CD8-positive, alpha-beta memory T cell (primary cell): ENCODE results near the gene MOCS3. TPM values are rescaled to one million over a fixed set of nuclear protein-coding genes. Genes with fewer than 3 reads are reported as not detected.
"Not testable (repeated sequence)": the region's sequence is repeated elsewhere in the genome, so short reads cannot be mapped to it uniquely, and the experiment has no call there.

Source experiments
- CTCF ChIA-PET: fragments of 350-600 bp; sonication (Branson Sonifier 250); formaldehyde crosslinking; loops from one replicate; lab custom pipeline; 2021; ENCODE audit warnings: antibody characterized with exemption; lab: Charles Lee
- POLR2A ChIA-PET: fragments of 350-600 bp; sonication (Branson Sonifier 250); formaldehyde crosslinking; loops from one replicate; lab custom pipeline; 2021; ENCODE audit warnings: antibody characterized with exemption; lab: Charles Lee
- DNase-seq, 5 donors: peaks; one replicate each; pipeline versions ENCODE4 v3.0.0 to v3.0.0-alpha.2; 2020 to 2022; ENCODE audit warnings: mixed read lengths in 1 of 5
- H3K27ac ChIP-seq: one replicate; pipeline ENCODE4 v1.7.0; 2013; ENCODE audit warnings: low read depth, mild to moderate bottlenecking, low read length, moderate library complexity
- H3K27me3 ChIP-seq: 2 replicates; pipeline ENCODE4 v1.7.0; 2013; ENCODE audit warnings: low read length, mild to moderate bottlenecking; ENCODE audit not compliant: insufficient read depth, poor library complexity, severe bottlenecking
- H3K36me3 ChIP-seq: 2 replicates; pipeline ENCODE4 v1.7.0; 2013; ENCODE audit warnings: mild to moderate bottlenecking, low read length, moderate library complexity; ENCODE audit not compliant: insufficient read depth
- H3K4me1 ChIP-seq: 2 replicates; pipeline ENCODE4 v1.7.0; 2013; ENCODE audit warnings: mild to moderate bottlenecking, low read length, moderate library complexity; ENCODE audit not compliant: insufficient read depth
- H3K4me3 ChIP-seq: 2 replicates; pipeline ENCODE4 v1.7.0; 2013; ENCODE audit warnings: mild to moderate bottlenecking, low read length
- H3K9me3 ChIP-seq: 2 replicates; pipeline ENCODE4 v1.7.0; 2013; ENCODE audit warnings: mild to moderate bottlenecking, low read length
- H3K27ac Mint-ChIP-seq, 8 donors: one replicate each; pipeline ENCODE4 v1.8.0; 2020 to 2021; ENCODE audit warnings: mixed read lengths in 8 of 8, mild to moderate bottlenecking in 6 of 8, inconsistent platforms in 3 of 8, moderate library complexity in 3 of 8
- H3K27me3 Mint-ChIP-seq, 2 donors: one replicate each; pipeline ENCODE4 v1.8.0; 2020 to 2021; ENCODE audit warnings: mixed read lengths in 2 of 2, mild to moderate bottlenecking in 1 of 2, moderate library complexity in 1 of 2
- H3K36me3 Mint-ChIP-seq, 3 donors: one replicate each; pipeline ENCODE4 v1.8.0; 2020 to 2021; ENCODE audit warnings: mixed read lengths in 3 of 3, inconsistent platforms in 1 of 3, mild to moderate bottlenecking in 1 of 3
- H3K4me1 Mint-ChIP-seq, 3 donors: one replicate each; pipeline ENCODE4 v1.8.0; 2020 to 2021; ENCODE audit warnings: mixed read lengths in 3 of 3, inconsistent platforms in 1 of 3, mild to moderate bottlenecking in 1 of 3
- H3K4me3 Mint-ChIP-seq, 7 donors: one replicate each; pipeline ENCODE4 v1.8.0; 2020 to 2021; ENCODE audit warnings: mixed read lengths in 7 of 7, mild to moderate bottlenecking in 6 of 7, moderate library complexity in 4 of 7, inconsistent platforms in 2 of 7
- H3K9me3 Mint-ChIP-seq, 5 donors: one replicate each; pipeline ENCODE4 v1.8.0; 2020 to 2022; ENCODE audit warnings: mixed read lengths in 5 of 5, mild to moderate bottlenecking in 3 of 5, moderate library complexity in 2 of 5, inconsistent platforms in 1 of 5
- polyA plus RNA-seq: library from polyadenylated mRNA; unstranded; fragments of 300-500 nt; fragmentation: Illumina TruSeq; gene quantifications from one replicate; pipeline ENCODE4 v1.2.3, GENCODE V29; 2021
- total RNA-seq, 2 experiments: library from RNA; stranded (reverse); gene quantifications; one replicate each; pipeline ENCODE4 v1.2.3, GENCODE V29; 2021

MOCS3 gene
- total and polyA plus RNA-seq, 3 experiments from 2014 or later: 3.4 to 8.1 (median 7.9) TPM

DNA sequence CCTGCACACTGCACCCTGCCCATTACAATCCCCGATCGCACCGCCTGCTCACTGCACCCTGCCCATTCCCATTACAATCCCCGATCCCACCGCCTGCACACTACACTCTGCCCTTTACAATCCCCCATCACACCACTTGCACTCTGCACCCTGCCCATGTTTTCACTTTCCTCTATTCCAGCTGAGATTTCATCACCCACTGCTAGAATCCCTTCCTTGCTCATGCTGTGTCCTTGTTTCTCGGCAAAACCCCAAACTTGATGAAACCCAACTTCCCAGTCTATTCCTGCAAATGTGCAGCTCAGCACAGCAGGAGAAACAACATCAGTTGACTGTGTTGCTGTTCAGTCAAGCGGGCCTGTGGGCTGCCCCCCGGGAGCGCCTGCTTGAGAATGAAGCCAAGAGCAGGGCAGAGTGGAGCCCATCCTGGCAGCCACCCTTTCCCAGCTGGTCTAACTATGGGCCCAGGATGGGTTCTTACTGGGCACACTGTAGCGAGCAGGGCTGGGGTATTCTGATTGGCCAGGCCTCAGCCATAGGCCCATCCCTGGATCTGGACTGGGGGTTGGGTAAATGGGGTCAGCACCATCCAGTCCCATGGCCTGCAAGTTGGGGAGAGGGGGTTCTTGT lies 17.2 kb downstream of the MOCS3 start:
- Mint-ChIP-seq H3K4me3 (no peak overlapping the region), H3K36me3 (no peaks in the 10 kb centered on the region), H3K9me3 (peaks cover 0 to 2% (median 0%) of the 10 kb centered on the region in 5 donors), H3K4me1 (peaks cover 0 to 2% (median 0%) of the 10 kb centered on the region in 3 donors), H3K27me3 (peaks cover 18 to 48% of the 10 kb centered on the region in 2 donors), H3K27ac (no peak overlapping the region)
- Histone ChIP-seq H3K36me3 (no peaks in the 10 kb centered on the region), H3K27ac (no peak overlapping the region), H3K4me1 (no peaks in the 10 kb centered on the region), H3K4me3 (no peak overlapping the region), H3K27me3 (peaks cover 3% of the 10 kb centered on the region), H3K9me3 (no peaks in the 10 kb centered on the region)
- CTCF ChIA-PET: interaction anchor here (0.9 to 1.0 kb wide), 2 partner anchors 12 to 13 kb away, joined by 3 to 4 read pairs; no protein-coding TSS in a partner anchor
- POLR2A ChIA-PET: no interaction called here
- DNase-seq: no peak

DNA sequence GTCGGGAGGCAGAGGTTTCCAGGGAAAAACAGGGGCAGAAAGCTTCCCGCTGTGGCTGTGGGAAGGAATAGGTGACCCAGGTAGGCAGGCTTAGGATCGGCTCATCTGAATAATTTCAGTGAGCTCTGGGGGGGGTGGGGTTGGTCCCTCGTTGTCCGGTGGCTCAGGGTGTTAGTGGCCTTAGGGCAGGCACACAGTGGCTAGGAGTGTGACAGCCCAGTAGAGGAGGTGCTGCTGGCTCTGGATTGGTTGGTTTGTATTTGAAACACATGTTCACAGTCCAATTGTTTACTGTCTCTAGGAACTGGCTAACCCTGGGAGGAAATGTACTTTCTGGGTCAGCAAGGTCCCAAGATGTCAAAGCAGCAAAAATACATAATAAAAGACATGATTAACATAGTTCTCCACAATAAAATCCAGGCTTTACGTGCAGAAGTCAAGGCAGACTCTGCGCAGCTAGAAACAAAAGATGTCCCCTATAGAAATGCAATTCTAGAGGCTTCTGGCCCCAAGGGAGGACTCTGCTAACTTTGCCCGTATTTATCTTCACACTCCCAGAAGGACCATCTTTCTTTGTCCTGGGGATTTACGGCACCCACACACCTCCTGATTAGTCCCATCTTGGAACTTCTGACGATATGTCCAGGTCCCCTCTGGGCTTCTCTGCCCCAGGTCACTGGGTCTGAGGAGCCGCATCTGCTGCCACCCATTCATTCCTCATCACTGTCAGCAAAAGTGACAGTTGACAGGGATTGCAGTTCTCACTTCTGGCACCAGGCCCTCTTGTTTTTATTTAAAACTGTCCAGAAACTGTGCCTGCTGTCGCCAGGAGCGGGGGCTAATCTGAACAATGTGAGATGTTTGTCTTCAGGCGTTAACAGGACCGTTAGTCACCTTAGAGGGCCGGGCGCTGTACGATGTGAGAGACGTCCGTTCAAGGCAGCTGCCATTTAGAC lies 18.7 kb downstream of the MOCS3 start:
- Histone ChIP-seq H3K4me1 (peaks cover 4% of the 10 kb centered on the region), H3K4me3 (no peak overlapping the region), H3K9me3 (no peaks in the 10 kb centered on the region), H3K27ac (no peak overlapping the region), H3K36me3 (no peaks in the 10 kb centered on the region), H3K27me3 (peaks cover 3% of the 10 kb centered on the region)
- H3K27me3 Mint-ChIP-seq: peaks cover 23 to 49% of the 10 kb centered on the region in 2 donors
- peaks cover 0 to 2% (median 0%) of the 10 kb centered on the region in 5 donors for H3K9me3 Mint-ChIP-seq
- H3K36me3 Mint-ChIP-seq: no peaks in the 10 kb centered on the region
- DNase-seq: no peak
- CTCF ChIA-PET: interaction anchor here (1.0 kb wide), 1 partner anchor 10 kb away, joined by 3 read pairs; no protein-coding TSS in a partner anchor
- H3K27ac Mint-ChIP-seq: peak overlapping the region in 1 of 8 donors; percentile 39
- POLR2A ChIA-PET: no interaction called here
- no peak overlapping the region for H3K4me3 Mint-ChIP-seq
- H3K4me1 Mint-ChIP-seq: peaks cover 3 to 6% (median 4%) of the 10 kb centered on the region in 3 donors

DNA sequence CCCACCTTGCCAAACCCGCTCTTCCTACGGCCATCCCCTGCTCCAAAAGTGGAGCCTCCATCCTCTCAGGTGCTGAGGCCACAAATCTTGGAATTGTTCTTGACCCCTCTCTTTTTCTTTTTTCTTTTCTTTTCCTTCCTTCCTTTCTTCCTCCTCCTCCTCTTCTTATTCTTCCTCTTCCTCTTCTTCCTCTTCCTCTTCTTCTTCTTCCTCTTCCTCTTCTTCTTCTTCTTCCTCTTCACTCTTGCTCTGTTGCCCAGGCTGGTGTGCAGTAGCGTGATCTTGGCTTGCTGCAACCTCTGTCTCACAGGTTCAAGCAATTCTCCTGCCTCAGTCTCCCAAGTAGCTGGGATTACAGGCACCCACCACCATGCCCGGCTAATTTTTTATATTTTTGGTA lies 19.9 kb downstream of the MOCS3 start:
- H3K36me3 ChIP-seq, H3K4me1 Mint-ChIP-seq, H3K4me1 ChIP-seq, H3K4me3 Mint-ChIP-seq, H3K27ac ChIP-seq, H3K9me3 Mint-ChIP-seq, DNase-seq, H3K4me3 ChIP-seq, H3K9me3 ChIP-seq, POLR2A ChIA-PET, H3K27me3 ChIP-seq, H3K36me3 Mint-ChIP-seq: not testable (repeated sequence)
- peaks cover 26 to 55% of the 10 kb centered on the region in 2 donors for H3K27me3 Mint-ChIP-seq
- CTCF ChIA-PET: interaction anchor here (0.9 kb wide), 1 partner anchor 324 kb away, joined by 3 read pairs; no protein-coding TSS in a partner anchor
- H3K27ac Mint-ChIP-seq: peak overlapping the region in 1 of 8 donors; percentile 9

DNA sequence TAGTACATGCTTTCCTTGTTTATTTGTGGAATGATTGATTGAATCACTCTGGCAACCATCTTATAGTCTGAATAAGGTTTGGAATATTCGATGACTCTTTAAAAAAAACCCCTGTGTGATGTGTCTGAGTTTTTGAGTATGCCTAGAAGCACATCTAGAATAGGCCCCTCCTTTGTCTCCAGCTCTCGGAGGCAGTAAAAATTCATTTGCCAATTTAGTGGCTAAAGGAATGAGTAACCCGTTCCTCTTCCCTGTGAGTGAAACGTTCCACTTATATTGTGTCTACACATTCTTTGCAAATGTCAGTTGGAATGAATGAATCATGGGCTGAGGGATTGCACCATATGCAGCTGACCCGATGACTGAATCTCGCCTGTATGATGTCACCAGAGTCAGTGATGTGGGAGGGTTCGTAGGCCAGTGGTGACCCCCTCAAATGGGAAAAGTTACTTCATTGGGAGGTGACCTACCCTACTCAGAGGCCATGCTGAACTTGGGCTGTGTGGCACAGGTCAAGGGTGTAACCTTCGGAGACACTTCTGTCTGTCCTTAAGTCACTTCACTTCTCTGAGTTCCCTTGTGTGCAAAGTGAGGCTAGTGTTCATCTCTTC lies 21.6 kb downstream of the MOCS3 start:
- Mint-ChIP-seq H3K4me3 (no peak overlapping the region), H3K9me3 (peaks cover 0 to 2% (median 0%) of the 10 kb centered on the region in 5 donors), H3K27me3 (peaks cover 36 to 62% of the 10 kb centered on the region in 2 donors), H3K27ac (no peak overlapping the region), H3K4me1 (peaks cover 3 to 6% (median 4%) of the 10 kb centered on the region in 3 donors), H3K36me3 (no peaks in the 10 kb centered on the region)
- no peak for DNase-seq
- CTCF ChIA-PET: interaction anchor here (1.1 to 2.8 kb wide), 5 partner anchors 11 to 328 kb away, joined by 4 to 20 read pairs (median 5); partner anchors contain the start of gene BCAS4
- Histone ChIP-seq H3K36me3 (no peaks in the 10 kb centered on the region), H3K27ac (no peak overlapping the region), H3K4me3 (no peak overlapping the region), H3K9me3 (no peaks in the 10 kb centered on the region), H3K4me1 (peaks cover 4% of the 10 kb centered on the region), H3K27me3 (peaks cover 6% of the 10 kb centered on the region)
- POLR2A ChIA-PET: no interaction called here

DNA sequence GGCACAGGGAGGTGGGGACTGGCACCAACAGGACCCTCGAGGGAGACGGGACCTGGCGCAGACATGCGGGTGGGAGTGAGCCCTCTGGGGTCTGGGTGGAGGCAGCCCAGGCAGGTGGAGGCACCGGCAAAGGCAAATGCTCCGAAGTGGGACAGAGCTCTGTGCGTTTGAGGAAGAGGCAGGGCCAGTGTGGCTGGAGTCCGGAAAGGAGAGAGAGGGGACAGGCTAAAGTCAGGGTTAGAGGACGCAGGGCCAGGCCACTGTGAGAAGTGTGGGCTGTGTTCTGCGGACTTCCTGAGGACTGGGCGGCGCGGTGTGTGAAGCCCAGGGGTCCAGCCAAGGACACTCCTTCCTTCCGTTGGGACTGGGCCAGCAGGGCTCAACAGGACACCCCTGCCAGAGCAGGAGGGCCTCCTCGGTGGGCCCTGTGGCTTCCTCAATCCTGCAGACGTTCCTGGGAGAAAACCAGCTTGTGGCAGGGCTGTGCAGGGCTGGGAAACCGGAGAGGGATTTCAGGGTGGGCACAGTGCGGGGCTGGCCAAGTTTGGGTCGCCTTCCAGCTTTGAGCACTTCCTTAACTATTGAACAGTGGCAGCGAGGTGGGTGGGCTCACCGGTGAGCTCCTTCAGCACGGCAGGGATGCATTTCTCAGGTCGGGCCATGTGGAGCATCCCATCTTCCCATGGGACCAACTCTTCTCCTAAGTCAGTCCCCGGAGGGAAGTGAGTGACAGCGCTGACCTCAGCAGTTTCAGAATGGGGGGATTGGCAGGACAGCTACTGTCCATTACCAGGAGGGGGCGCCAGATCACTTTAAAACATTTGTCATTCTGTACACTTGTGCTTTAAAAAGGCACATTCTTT lies 22.5 kb downstream of the MOCS3 start:
- Mint-ChIP-seq H3K4me3 (no peak overlapping the region), H3K27ac (no peak overlapping the region)
- CTCF ChIA-PET: interaction anchor here (0.7 to 2.8 kb wide), 20 partner anchors 8 to 644 kb away, joined by 3 to 20 read pairs (median 4); partner anchors contain the start of genes ADNP, BCAS4, DPM1 and MOCS3

DNA sequence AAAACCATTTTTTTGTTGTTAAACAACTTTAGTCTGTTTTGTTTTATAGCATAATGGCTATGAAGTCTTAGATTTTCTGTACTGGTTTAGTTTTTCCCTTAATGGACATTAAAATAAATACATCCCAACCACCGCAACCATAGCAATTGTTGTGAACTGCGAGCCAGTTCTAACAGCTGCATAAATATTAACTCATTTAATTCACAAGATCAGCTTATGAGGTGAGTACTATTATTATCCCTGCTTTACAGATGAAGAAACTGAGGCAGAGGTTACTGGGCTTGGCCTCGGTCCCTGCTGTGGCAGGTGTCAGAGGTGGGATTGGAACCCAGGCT lies 23.1 kb downstream of the MOCS3 start:
- POLR2A ChIA-PET: no interaction called here
- no peak for DNase-seq
- no peak overlapping the region for H3K4me3 Mint-ChIP-seq
- no peak overlapping the region for H3K27ac ChIP-seq
- H3K27me3 Mint-ChIP-seq: peaks cover 37 to 61% of the 10 kb centered on the region in 2 donors
- H3K9me3 ChIP-seq: no peaks in the 10 kb centered on the region
- CTCF ChIA-PET: interaction anchor here (0.7 to 2.8 kb wide), 20 partner anchors 8 to 644 kb away, joined by 3 to 20 read pairs (median 4); partner anchors contain the start of genes ADNP, BCAS4, DPM1 and MOCS3
- H3K27ac Mint-ChIP-seq: no peak overlapping the region
- peaks cover 4% of the 10 kb centered on the region for H3K4me1 ChIP-seq
- H3K9me3 Mint-ChIP-seq: peaks cover 0 to 2% (median 0%) of the 10 kb centered on the region in 5 donors
- H3K4me1 Mint-ChIP-seq: peaks cover 3 to 6% (median 4%) of the 10 kb centered on the region in 3 donors
- no peak overlapping the region for H3K4me3 ChIP-seq
- H3K27me3 ChIP-seq: peaks cover 6% of the 10 kb centered on the region
- H3K36me3 Mint-ChIP-seq: no peaks in the 10 kb centered on the region
- no peaks in the 10 kb centered on the region for H3K36me3 ChIP-seq

More for the DNA sequence above, 22.5 kb downstream of the MOCS3 start:
- Mint-ChIP-seq H3K4me1 (peaks cover 3 to 6% (median 4%) of the 10 kb centered on the region in 3 donors), H3K36me3 (no peaks in the 10 kb centered on the region), H3K9me3 (peaks cover 0 to 2% (median 0%) of the 10 kb centered on the region in 5 donors), H3K27me3 (peaks cover 37 to 58% of the 10 kb centered on the region in 2 donors)
- POLR2A ChIA-PET: no interaction called here
- H3K4me1 ChIP-seq: peaks cover 4% of the 10 kb centered on the region
- no peak overlapping the region for H3K4me3 ChIP-seq
- peak; percentile 36 to 68 (median 54) for DNase-seq
- H3K36me3 ChIP-seq: no peaks in the 10 kb centered on the region
- H3K9me3 ChIP-seq: no peaks in the 10 kb centered on the region
- H3K27me3 ChIP-seq: peaks cover 6% of the 10 kb centered on the region
- no peak overlapping the region for H3K27ac ChIP-seq

DNA sequence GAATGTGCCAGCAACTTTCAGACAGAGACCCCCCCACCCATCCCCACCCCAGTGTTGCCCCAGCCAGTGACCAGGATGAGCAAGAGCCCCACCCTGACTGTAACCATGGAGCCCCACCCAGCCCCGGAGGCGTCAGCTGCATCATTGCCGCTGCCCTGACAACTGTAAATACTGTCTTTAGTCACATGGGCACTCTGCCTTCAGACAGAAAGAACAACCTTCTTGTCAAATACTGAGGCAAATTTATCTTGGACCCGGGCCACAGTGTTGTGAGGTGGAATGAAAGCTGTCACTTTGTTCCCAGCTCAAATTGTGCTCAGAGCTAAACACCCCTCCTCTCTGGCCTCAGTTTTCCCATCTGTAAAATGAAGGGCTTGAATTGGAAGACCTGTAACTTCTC lies 23.7 kb downstream of the MOCS3 start:
- DNase-seq: peak in 1 of 5 donors; percentile 46
- Histone ChIP-seq H3K4me3 (no peak overlapping the region), H3K27ac (no peak overlapping the region), H3K9me3 (no peaks in the 10 kb centered on the region), H3K4me1 (peaks cover 4% of the 10 kb centered on the region), H3K36me3 (no peaks in the 10 kb centered on the region), H3K27me3 (peaks cover 6% of the 10 kb centered on the region)
- Mint-ChIP-seq H3K4me3 (peak overlapping the region in 1 of 7 donors; percentile 62), H3K9me3 (no peaks in the 10 kb centered on the region), H3K4me1 (peaks cover 3 to 6% (median 4%) of the 10 kb centered on the region in 3 donors), H3K27me3 (peaks cover 42 to 59% of the 10 kb centered on the region in 2 donors), H3K36me3 (no peaks in the 10 kb centered on the region), H3K27ac (no peak overlapping the region)
- CTCF ChIA-PET: interaction anchor here (0.8 to 2.8 kb wide), 9 partner anchors 8 to 344 kb away, joined by 3 to 20 read pairs (median 7); partner anchors contain the start of genes BCAS4, DPM1 and MOCS3
- POLR2A ChIA-PET: interaction anchor here (0.5 kb wide), 1 partner anchor 189 kb away, joined by 3 read pairs; no protein-coding TSS in a partner anchor
